Measurements from ENCODE around the gene PRSS38.

DNA sequence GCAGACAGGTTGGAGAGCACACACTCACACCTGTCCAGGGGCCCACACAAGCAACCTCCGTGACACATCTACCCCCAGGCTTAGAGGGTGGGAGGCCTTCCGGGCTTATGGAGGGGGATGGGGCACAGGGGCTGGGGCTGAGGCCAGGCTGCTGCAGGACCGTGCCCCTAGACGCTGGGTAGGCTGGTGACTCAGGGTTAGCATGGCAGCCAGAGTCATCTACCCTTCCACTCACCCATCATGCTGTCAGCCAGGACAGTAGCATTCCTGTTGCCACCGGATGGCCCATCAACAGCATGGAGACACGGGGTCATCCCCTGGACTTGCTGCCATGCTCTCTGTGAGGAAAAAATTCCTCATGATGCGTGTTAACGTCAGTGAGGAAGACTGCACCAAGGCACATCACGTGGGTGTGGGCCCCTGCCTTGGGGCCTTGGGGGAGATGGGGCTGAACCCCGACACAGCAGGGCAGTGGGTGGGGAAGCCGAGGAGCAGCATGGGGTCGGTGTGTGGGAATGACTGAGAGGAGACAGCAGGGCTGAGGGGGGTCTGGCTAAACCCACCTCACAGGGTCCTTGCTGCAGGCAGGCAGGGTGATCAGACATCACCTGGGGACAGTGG is 79.5 kb downstream of the PRSS38 start:
- TF ChIP-seq, protein P1, sequence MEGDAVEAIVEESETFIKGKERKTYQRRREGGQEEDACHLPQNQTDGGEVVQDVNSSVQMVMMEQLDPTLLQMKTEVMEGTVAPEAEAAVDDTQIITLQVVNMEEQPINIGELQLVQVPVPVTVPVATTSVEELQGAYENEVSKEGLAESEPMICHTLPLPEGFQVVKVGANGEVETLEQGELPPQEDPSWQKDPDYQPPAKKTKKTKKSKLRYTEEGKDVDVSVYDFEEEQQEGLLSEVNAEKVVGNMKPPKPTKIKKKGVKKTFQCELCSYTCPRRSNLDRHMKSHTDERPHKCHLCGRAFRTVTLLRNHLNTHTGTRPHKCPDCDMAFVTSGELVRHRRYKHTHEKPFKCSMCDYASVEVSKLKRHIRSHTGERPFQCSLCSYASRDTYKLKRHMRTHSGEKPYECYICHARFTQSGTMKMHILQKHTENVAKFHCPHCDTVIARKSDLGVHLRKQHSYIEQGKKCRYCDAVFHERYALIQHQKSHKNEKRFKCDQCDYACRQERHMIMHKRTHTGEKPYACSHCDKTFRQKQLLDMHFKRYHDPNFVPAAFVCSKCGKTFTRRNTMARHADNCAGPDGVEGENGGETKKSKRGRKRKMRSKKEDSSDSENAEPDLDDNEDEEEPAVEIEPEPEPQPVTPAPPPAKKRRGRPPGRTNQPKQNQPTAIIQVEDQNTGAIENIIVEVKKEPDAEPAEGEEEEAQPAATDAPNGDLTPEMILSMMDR (conservative IDR thresholded peaks at IDR 0.05; ENCODE audit: low read depth in 2 of 2) = no peak
- TF ChIP-seq EZH2 (IDR thresholded peaks at IDR 0.05; ENCODE audit: low read depth, unreplicated experiment) = no peak
- TF ChIP-seq, protein P2, sequence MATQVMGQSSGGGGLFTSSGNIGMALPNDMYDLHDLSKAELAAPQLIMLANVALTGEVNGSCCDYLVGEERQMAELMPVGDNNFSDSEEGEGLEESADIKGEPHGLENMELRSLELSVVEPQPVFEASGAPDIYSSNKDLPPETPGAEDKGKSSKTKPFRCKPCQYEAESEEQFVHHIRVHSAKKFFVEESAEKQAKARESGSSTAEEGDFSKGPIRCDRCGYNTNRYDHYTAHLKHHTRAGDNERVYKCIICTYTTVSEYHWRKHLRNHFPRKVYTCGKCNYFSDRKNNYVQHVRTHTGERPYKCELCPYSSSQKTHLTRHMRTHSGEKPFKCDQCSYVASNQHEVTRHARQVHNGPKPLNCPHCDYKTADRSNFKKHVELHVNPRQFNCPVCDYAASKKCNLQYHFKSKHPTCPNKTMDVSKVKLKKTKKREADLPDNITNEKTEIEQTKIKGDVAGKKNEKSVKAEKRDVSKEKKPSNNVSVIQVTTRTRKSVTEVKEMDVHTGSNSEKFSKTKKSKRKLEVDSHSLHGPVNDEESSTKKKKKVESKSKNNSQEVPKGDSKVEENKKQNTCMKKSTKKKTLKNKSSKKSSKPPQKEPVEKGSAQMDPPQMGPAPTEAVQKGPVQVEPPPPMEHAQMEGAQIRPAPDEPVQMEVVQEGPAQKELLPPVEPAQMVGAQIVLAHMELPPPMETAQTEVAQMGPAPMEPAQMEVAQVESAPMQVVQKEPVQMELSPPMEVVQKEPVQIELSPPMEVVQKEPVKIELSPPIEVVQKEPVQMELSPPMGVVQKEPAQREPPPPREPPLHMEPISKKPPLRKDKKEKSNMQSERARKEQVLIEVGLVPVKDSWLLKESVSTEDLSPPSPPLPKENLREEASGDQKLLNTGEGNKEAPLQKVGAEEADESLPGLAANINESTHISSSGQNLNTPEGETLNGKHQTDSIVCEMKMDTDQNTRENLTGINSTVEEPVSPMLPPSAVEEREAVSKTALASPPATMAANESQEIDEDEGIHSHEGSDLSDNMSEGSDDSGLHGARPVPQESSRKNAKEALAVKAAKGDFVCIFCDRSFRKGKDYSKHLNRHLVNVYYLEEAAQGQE (IDR thresholded peaks at IDR 0.05; ENCODE audit: unreplicated experiment) = no peak
- TF ChIP-seq POLR2AphosphoS5 (IDR thresholded peaks at IDR 0.05; ENCODE audit: low read depth) = no peak
- no peak for TF ChIP-seq STAT1 (IDR thresholded peaks at IDR 0.05; ENCODE audit: unreplicated experiment)
